ENCODE measurements around the gene TLR3.

Gene TLR3

DNA sequence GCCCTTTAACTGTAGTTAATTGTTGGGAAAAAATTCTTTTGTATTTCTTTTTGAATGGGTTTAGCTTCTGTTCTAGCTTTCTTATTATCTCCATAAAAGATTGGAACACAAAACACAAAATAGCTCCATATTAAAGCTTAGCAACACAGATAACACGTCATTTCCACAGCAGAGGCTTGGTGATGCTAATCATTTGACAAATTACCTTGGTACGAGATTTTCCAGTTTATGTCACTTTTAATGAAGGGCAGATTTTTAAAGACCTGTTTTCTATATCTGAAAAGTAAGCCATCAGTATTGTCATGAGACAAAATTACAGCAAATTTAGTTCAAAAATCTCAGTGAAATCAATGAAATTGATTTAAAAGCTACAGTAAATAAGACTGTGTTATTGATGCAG lies 63.0 kb downstream of the TLR3 start:
- H3K79me2 ChIP-seq (ENCODE audit: insufficient read depth, low read length), result no peaks in the 10 kb centered on the region
- no peaks in the 10 kb centered on the region for H3F3A ChIP-seq (ENCODE audit: insufficient read depth)
- no peaks in the 10 kb centered on the region for H3K9me2 ChIP-seq (replicated peaks; ENCODE audit: insufficient read depth, low read length)
- no peak overlapping the region for H3K4me3 ChIP-seq (ENCODE audit: insufficient read depth, low read length, poor library complexity, severe bottlenecking)
- no peak overlapping the region for H2AFZ ChIP-seq (ENCODE audit: low read depth, low read length, severe bottlenecking)
- H3K36me3 ChIP-seq (ENCODE audit: low read length), result no peaks in the 10 kb centered on the region
- no peaks in the 10 kb centered on the region for H3K9me3 ChIP-seq (ENCODE audit: insufficient read depth, low read length)
- TF ChIP-seq EZH2phosphoT487 (conservative IDR thresholded peaks at IDR 0.05; ENCODE audit: low read length), result no peak
- TF ChIP-seq, protein P1, sequence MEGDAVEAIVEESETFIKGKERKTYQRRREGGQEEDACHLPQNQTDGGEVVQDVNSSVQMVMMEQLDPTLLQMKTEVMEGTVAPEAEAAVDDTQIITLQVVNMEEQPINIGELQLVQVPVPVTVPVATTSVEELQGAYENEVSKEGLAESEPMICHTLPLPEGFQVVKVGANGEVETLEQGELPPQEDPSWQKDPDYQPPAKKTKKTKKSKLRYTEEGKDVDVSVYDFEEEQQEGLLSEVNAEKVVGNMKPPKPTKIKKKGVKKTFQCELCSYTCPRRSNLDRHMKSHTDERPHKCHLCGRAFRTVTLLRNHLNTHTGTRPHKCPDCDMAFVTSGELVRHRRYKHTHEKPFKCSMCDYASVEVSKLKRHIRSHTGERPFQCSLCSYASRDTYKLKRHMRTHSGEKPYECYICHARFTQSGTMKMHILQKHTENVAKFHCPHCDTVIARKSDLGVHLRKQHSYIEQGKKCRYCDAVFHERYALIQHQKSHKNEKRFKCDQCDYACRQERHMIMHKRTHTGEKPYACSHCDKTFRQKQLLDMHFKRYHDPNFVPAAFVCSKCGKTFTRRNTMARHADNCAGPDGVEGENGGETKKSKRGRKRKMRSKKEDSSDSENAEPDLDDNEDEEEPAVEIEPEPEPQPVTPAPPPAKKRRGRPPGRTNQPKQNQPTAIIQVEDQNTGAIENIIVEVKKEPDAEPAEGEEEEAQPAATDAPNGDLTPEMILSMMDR (IDR thresholded peaks at IDR 0.05; ENCODE audit: insufficient read depth, low read length, poor library complexity, severe bottlenecking), result no peak
- no peaks in the 10 kb centered on the region for H4K20me1 ChIP-seq (ENCODE audit: low read depth, low read length)
- no peak overlapping the region for H3K9ac ChIP-seq (ENCODE audit: low read length)
- H3K27me3 ChIP-seq (ENCODE audit: low read length), result no peaks in the 10 kb centered on the region
- no peak overlapping the region for H3K27ac ChIP-seq (ENCODE audit: low read depth, low read length)
- no peak overlapping the region for H3K4me2 ChIP-seq (ENCODE audit: low read depth, low read length, poor library complexity, severe bottlenecking)

DNA sequence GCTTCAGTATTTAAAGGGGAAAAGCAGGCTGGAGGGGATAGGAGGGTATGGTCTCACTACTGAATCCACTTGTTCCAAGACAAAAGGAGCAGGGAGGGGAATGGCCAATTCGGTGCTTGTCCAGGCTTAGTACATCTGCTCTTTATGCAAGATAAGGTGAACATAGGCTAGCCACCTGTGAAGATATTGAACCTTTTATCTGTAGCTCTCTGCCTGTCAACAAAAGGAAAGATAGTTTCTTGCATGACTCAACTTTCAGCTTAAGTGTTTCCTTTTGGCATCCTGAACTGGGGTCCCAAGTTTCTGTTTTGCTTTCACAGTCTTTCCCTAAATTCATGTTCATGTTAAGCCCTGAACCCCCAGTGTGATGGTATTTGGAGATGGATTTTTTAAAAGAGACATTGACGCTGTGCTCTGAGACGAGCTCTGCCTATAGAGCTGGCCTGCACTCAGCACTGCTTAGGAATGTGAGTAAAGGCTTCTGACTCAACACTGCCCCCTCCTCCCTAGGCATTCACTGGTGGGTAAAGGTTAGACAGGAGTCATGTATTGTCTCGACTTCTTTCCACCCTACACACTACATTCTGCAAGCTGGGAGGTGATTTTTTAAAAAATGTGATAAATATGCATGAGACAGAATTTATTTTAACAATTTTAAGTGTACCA lies 63.8 kb downstream of the TLR3 start:
- Histone ChIP-seq H3K9me2 (replicated peaks; ENCODE audit: insufficient read depth, low read length) (no peaks in the 10 kb centered on the region), H3K27ac (ENCODE audit: low read depth, low read length) (no peak overlapping the region), H3K9me3 (ENCODE audit: insufficient read depth, low read length) (no peaks in the 10 kb centered on the region), H3K79me2 (ENCODE audit: insufficient read depth, low read length) (no peaks in the 10 kb centered on the region), H3K36me3 (ENCODE audit: low read length) (no peaks in the 10 kb centered on the region), H3K9ac (ENCODE audit: low read length) (no peak overlapping the region), H3F3A (ENCODE audit: insufficient read depth) (no peaks in the 10 kb centered on the region), H3K4me3 (ENCODE audit: insufficient read depth, low read length, poor library complexity, severe bottlenecking) (no peak overlapping the region), H3K4me2 (ENCODE audit: low read depth, low read length, poor library complexity, severe bottlenecking) (no peak overlapping the region), H3K27me3 (ENCODE audit: low read length) (no peaks in the 10 kb centered on the region), H4K20me1 (ENCODE audit: low read depth, low read length) (no peaks in the 10 kb centered on the region), H2AFZ (ENCODE audit: low read depth, low read length, severe bottlenecking) (no peak overlapping the region)
- no peak for TF ChIP-seq EZH2phosphoT487 (conservative IDR thresholded peaks at IDR 0.05; ENCODE audit: low read length)
- TF ChIP-seq, protein P1 (IDR thresholded peaks at IDR 0.05; ENCODE audit: insufficient read depth, low read length, poor library complexity, severe bottlenecking), result no peak

DNA sequence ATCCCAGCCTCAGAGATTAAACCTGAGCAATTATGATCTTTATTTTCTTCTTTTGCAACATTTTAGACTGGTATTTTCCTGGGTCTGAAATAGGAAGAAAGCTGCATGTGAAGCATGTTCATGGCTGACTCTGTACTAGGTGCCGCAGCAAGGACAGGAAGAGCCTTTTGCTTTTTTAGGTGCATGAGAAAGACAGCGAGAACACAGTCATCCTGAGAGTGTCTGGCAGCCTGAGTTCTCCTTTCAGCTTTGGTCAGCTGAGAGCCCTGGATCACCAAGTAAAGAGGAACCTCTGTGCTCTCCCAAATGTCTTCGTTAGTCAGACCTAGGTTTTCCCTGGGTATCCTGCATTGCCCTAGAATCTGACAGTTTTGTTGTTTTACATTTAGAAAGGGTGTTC lies 65.3 kb downstream of the TLR3 start:
- Histone ChIP-seq H3K79me2 (ENCODE audit: insufficient read depth, low read length) (no peaks in the 10 kb centered on the region), H3K9me2 (replicated peaks; ENCODE audit: insufficient read depth, low read length) (no peaks in the 10 kb centered on the region), H3K9ac (ENCODE audit: low read length) (no peak overlapping the region), H3K27me3 (ENCODE audit: low read length) (no peaks in the 10 kb centered on the region), H3K9me3 (ENCODE audit: insufficient read depth, low read length) (no peaks in the 10 kb centered on the region), H3F3A (ENCODE audit: insufficient read depth) (no peaks in the 10 kb centered on the region), H3K36me3 (ENCODE audit: low read length) (no peaks in the 10 kb centered on the region), H3K27ac (ENCODE audit: low read depth, low read length) (no peak overlapping the region), H3K4me2 (ENCODE audit: low read depth, low read length, poor library complexity, severe bottlenecking) (no peak overlapping the region), H3K4me3 (ENCODE audit: insufficient read depth, low read length, poor library complexity, severe bottlenecking) (no peak overlapping the region), H2AFZ (ENCODE audit: low read depth, low read length, severe bottlenecking) (no peak overlapping the region), H4K20me1 (ENCODE audit: low read depth, low read length) (no peaks in the 10 kb centered on the region)
- TF ChIP-seq, protein P1 (IDR thresholded peaks at IDR 0.05; ENCODE audit: insufficient read depth, low read length, poor library complexity, severe bottlenecking), result no peak
- no peak for TF ChIP-seq EZH2phosphoT487 (conservative IDR thresholded peaks at IDR 0.05; ENCODE audit: low read length)
